K562 (cell line): Measurements from ENCODE around the gene LGALS12. TPM values are rescaled to one million over a fixed set of nuclear protein-coding genes. Genes with fewer than 3 reads are reported as not detected.

Source experiments
- CBX3 ChIP-seq, 2 experiments: IDR thresholded peaks; 1 replicate in 1 of 2; 2 replicates in 1 of 2; pipeline ENCODE4 v1.6.1; 2012; ENCODE audit warnings: inconsistent platforms in 2 of 2, low read length in 2 of 2, borderline replicate concordance in 1 of 2, control low read depth in 1 of 2
- CREB1 ChIP-seq, 2 experiments: sonication (generic) in 1 of 2; formaldehyde crosslinking in 1 of 2; IDR thresholded peaks; 2 replicates each; pipeline versions ENCODE4 v1.6.1 to v1.8.0; 2012 to 2022; ENCODE audit warnings: inconsistent platforms in 1 of 2, mild to moderate bottlenecking in 1 of 2, missing genetic modification reagents in 1 of 2, moderate library complexity in 1 of 2
- MAFG ChIP-seq: fragments of 450-650 bp; conservative IDR thresholded peaks from 2 replicates; pipeline ENCODE4 v1.6.1; 2016; ENCODE audit warnings: missing genetic modification characterization, missing compliant biosample characterization
- REST ChIP-seq, 2 experiments: fragments of 450-650 bp; formaldehyde crosslinking in 1 of 2; IDR thresholded peaks; 2 replicates each; pipeline versions ENCODE4 v1.4.0 to v1.6.1; 2014 to 2020; ENCODE audit warnings: mild to moderate bottlenecking in 2 of 2, borderline replicate concordance in 1 of 2, low read depth in 1 of 2
- THRB ChIP-seq: fragments of 450-650 bp; formaldehyde crosslinking; conservative IDR thresholded peaks from 2 replicates; pipeline ENCODE4 v1.4.0; 2022; ENCODE audit warnings: mild to moderate bottlenecking, missing genetic modification characterization
- ZNF444 ChIP-seq: fragments of 250-450 bp; sonication (Bioruptor Pico); IDR thresholded peaks from 2 replicates; pipeline ENCODE4 v1.4.0; 2020; ENCODE audit warnings: mild to moderate bottlenecking, moderate library complexity
- polyA plus RNA-seq, 8 experiments: library from polyadenylated mRNA; depleted of rRNA in 4 of 8; stranded (reverse) in 5 of 8; unstranded in 3 of 8; fragments of >200 nt; fragmentation: Nextera tagmentation in 2 of 8; fragmentation: Illumina TruSeq in 1 of 8; extraction: Ambion mirVana in 2 of 8; extraction: Trizol in 1 of 8; gene quantifications; 2 replicates each; pipeline versions ENCODE4 v1.2.1 to v1.2.3, GENCODE V29; 2011 to 2014; ENCODE audit warnings: inconsistent platforms in 1 of 8, missing spikeins in 1 of 8
- total RNA-seq, 7 experiments: library from RNA; depleted of rRNA in 6 of 7; stranded (reverse); fragments of >200 nt in 6 of 7; fragmentation: Illumina TruSeq in 2 of 7; extraction: Trizol in 2 of 7; gene quantifications; 2 replicates each; pipeline versions ENCODE4 v1.2.1 to v1.2.3, GENCODE V29; 2011 to 2021; ENCODE audit warnings: low replicate concordance in 1 of 7

Gene LGALS12
- total and polyA plus RNA-seq, 9 of the 15 experiments (the other 6 are each of a cell fraction or from before 2014, with no cell fraction given), result 0.66 to 8.0 (median 5.0) TPM

GRCh38 chr11:63564056-63564774 lies 58.3 kb downstream of the LGALS12 start (continued):
- TF ChIP-seq REST (IDR thresholded peaks at IDR 0.05; ENCODE audit: borderline replicate concordance), result peak; percentile 17; the same call in 1 of the 2 replicates
- no peak for TF ChIP-seq REST (CRISPR knock-in tag; IDR thresholded peaks at IDR 0.05; ENCODE audit: low read depth)
- TF ChIP-seq CBX3 (IDR thresholded peaks at IDR 0.05; ENCODE audit: borderline replicate concordance in 1 of 2, low read length in 2 of 2), result no peak
- TF ChIP-seq THRB (CRISPR knock-in tag), result no peak
- no peak for TF ChIP-seq MAFG (tag)
- no peak for TF ChIP-seq CREB1 (IDR thresholded peaks at IDR 0.05)
- TF ChIP-seq CREB1 (CRISPR knock-in tag; IDR thresholded peaks at IDR 0.05), result no peak
- TF ChIP-seq ZNF444 (CRISPR knock-in tag), result no peak
